Memory B cell (primary cell): ENCODE data around the gene GOLGA6L4.
"Not testable (repeated sequence)": the region's sequence is repeated elsewhere in the genome, so short reads cannot be mapped to it uniquely, and the experiment has no call there.

ENCODE experiments used
- ATAC-seq: fragments of 150-1000 bp; cut with Tn5 transposase; 2 replicates; pipeline ENCODE4 v1.10.0; 2021; ENCODE audit warnings: low read depth, mild to moderate bottlenecking, moderate library complexity
- DNase-seq, 2 donors: peaks; one replicate each; pipeline ENCODE4 v3.0.0; 2022; ENCODE audit warnings: low spot score in 2 of 2
- H3K27ac Mint-ChIP-seq: one replicate; pipeline ENCODE4 v1.8.0; 2022; ENCODE audit warnings: mild to moderate bottlenecking, moderate library complexity, mixed read lengths
- H3K27me3 Mint-ChIP-seq: one replicate; pipeline ENCODE4 v1.8.0; 2022; ENCODE audit warnings: mixed read lengths
- H3K36me3 Mint-ChIP-seq: one replicate; pipeline ENCODE4 v1.8.0; 2022; ENCODE audit warnings: mild to moderate bottlenecking, mixed read lengths
- H3K4me1 Mint-ChIP-seq: one replicate; pipeline ENCODE4 v1.8.0; 2022; ENCODE audit warnings: mixed read lengths
- H3K4me3 Mint-ChIP-seq: one replicate; pipeline ENCODE4 v1.8.0; 2022; ENCODE audit warnings: mild to moderate bottlenecking, moderate library complexity, mixed read lengths
- H3K9me3 Mint-ChIP-seq: one replicate; pipeline ENCODE4 v1.8.0; 2022; ENCODE audit warnings: mixed read lengths

Gene GOLGA6L4, protein sequence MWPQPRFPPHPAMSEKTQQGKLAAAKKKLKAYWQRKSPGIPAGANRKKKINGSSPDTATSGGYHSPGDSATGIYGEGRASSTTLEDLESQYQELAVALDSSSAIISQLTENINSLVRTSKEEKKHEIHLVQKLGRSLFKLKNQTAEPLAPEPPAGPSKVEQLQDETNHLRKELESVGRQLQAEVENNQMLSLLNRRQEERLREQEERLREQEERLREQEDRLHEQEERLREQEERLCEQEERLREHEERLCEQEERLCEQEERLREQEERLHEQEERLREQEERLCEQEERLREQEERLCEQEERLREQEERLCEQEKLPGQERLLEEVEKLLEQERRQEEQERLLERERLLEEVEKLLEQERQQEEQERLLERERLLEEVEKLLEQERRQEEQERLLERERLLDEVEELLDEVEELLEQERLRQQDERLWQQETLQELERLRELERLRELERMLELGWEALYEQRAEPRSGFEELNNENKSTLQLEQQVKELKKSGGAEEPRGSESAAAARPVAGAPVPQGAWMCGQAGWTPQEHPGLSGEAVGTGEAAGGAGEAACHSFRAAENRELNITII

DNA sequence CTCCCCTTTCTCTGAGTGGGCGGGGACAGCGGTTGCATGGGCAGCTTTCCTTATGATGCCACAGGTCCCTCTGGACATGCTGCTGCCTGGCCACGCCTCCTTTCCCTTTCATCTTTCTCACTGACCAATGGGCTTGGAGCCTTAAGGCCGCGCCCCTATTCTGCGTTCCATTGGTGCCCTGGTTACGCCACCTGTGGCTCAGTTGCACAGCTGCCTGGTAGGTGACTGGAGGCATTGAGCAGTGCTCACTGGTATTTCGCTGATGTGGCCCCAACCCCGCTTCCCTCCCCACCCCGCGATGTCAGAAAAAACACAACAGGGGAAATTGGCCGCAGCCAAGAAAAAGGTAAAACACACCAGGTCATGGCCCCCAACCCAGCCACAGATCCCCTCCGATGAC is at the start of gene GOLGA6L4:
GOLGA6L4 (plus strand) TSS at position 201 of the 400 bp plus-strand sequence; CDS start at position 263, 62 bp downstream.
- H3K36me3 Mint-ChIP-seq, H3K27me3 Mint-ChIP-seq, H3K27ac Mint-ChIP-seq, H3K4me1 Mint-ChIP-seq, H3K4me3 Mint-ChIP-seq, ATAC-seq, H3K9me3 Mint-ChIP-seq, DNase-seq: not testable (repeated sequence)

DNA sequence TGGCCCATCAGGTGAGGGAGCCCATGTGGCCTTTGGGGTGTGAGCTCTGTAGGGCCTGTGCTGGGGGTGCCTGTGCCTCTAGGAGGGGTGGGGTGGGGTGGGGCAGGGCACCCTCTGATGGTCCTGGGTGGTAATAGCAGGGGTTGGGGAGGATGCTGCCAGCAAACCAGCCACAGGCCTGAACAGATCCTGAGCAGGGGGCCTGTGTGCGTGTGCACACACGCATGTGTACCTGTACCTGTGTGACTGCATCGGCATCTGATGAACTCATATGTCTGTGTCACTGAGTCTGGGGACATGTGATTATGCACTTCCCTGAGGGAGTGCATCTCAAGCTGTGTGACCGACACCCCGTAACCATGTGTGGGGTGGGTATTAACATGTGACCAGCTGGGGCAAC is 42.6 kb upstream of the GOLGA6L4 start:
- not testable (repeated sequence) for H3K4me3 Mint-ChIP-seq, H3K4me1 Mint-ChIP-seq, H3K27ac Mint-ChIP-seq, DNase-seq, H3K27me3 Mint-ChIP-seq, H3K9me3 Mint-ChIP-seq, ATAC-seq, H3K36me3 Mint-ChIP-seq

GRCh38 chr15:84195603-84196002 is 40.0 kb upstream of the GOLGA6L4 start:
- H3K4me3 Mint-ChIP-seq, H3K4me1 Mint-ChIP-seq, H3K27me3 Mint-ChIP-seq, H3K27ac Mint-ChIP-seq, DNase-seq, H3K36me3 Mint-ChIP-seq, H3K9me3 Mint-ChIP-seq: not testable (repeated sequence)
- ATAC-seq: peak; percentile 87

GRCh38 chr15:84196530-84197188 is 38.9 kb upstream of the GOLGA6L4 start:
- H3K36me3 Mint-ChIP-seq, H3K4me3 Mint-ChIP-seq, H3K27ac Mint-ChIP-seq, H3K27me3 Mint-ChIP-seq, H3K4me1 Mint-ChIP-seq, H3K9me3 Mint-ChIP-seq, ATAC-seq, DNase-seq: not testable (repeated sequence)

- not testable (repeated sequence) for H3K9me3 Mint-ChIP-seq, H3K4me3 Mint-ChIP-seq, ATAC-seq, H3K4me1 Mint-ChIP-seq, DNase-seq, H3K27me3 Mint-ChIP-seq, H3K27ac Mint-ChIP-seq, H3K36me3 Mint-ChIP-seq
Measured at GRCh38 chr15:84199865-84200264, 35.7 kb upstream of the GOLGA6L4 start.

DNA sequence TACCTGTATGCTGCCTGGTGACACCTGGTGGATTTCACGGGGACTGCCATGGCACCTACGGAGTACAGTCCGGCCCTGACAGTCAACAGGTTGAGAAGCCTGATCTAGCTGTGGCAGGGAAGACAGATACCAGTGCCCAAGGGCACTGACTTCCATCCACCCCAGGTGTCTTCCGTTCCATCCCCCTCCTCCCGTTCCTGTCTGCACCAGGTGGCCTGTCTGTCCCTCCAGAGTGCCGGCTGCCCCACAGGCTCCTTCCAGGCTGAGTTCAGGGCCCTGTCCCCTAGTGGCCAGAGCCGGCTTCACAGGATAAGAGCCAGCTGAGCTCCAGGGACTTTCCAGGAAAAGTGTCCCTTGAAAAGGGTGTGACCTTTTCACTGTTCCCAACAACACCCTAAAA is 10.9 kb downstream of the GOLGA6L4 start:
- H3K4me3 Mint-ChIP-seq: peak overlapping the region; percentile 67
- not testable (repeated sequence) for H3K36me3 Mint-ChIP-seq, H3K4me1 Mint-ChIP-seq, H3K27ac Mint-ChIP-seq, ATAC-seq, H3K27me3 Mint-ChIP-seq, H3K9me3 Mint-ChIP-seq
- peak; percentile 21 to 50 for DNase-seq
